Mammary epithelial cell (primary cell): ENCODE data around the gene FBXO33.

ENCODE experiments used
- EZH2 ChIP-seq: IDR thresholded peaks from 2 replicates; pipeline ENCODE4 v1.6.1; 2012; ENCODE audit warnings: low read length, inconsistent platforms, borderline replicate concordance
- TF ChIP-seq, protein P1 (sequence below), 2 donors: IDR thresholded peaks in 1 of 2; conservative IDR thresholded peaks in 1 of 2; 2 replicates each; pipeline ENCODE4 v1.5.1; 2011 to 2012; ENCODE audit warnings: inconsistent platforms in 2 of 2, low read length in 2 of 2, mild to moderate bottlenecking in 2 of 2, control low read depth in 1 of 2, low read depth in 1 of 2; ENCODE audit not compliant: insufficient read depth in 1 of 2; ENCODE audit errors: extremely low read depth in 1 of 2

DNA sequence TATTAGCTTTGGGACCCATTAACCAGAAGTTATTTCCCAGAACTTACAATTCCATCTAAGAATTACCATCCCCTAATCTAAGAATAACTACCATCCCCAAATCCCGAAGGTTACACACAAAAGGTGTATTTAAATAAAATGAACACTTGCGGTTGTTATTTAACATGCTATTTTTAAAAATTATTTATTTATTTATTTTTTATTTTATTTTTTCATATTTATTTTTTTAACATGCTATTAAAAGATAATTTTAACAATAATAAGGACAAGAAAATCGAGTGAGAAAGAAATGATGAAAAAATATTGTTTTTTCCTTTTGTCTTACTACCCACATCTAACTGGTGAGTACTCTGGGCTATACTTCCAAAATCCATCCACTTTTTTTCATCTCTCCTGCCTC is 6.3 kb downstream of the FBXO33 start:
- TF ChIP-seq, protein P1, sequence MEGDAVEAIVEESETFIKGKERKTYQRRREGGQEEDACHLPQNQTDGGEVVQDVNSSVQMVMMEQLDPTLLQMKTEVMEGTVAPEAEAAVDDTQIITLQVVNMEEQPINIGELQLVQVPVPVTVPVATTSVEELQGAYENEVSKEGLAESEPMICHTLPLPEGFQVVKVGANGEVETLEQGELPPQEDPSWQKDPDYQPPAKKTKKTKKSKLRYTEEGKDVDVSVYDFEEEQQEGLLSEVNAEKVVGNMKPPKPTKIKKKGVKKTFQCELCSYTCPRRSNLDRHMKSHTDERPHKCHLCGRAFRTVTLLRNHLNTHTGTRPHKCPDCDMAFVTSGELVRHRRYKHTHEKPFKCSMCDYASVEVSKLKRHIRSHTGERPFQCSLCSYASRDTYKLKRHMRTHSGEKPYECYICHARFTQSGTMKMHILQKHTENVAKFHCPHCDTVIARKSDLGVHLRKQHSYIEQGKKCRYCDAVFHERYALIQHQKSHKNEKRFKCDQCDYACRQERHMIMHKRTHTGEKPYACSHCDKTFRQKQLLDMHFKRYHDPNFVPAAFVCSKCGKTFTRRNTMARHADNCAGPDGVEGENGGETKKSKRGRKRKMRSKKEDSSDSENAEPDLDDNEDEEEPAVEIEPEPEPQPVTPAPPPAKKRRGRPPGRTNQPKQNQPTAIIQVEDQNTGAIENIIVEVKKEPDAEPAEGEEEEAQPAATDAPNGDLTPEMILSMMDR (conservative IDR thresholded peaks at IDR 0.05 in 1 of 2, IDR thresholded peaks at IDR 0.05 in 1 of 2; ENCODE audit: extremely low read depth in 1 of 2, insufficient read depth in 1 of 2, low read depth in 1 of 2, low read length in 2 of 2): no peak
- no peak for TF ChIP-seq EZH2
